ENCODE measurements around the gene ABRACL.

DNA sequence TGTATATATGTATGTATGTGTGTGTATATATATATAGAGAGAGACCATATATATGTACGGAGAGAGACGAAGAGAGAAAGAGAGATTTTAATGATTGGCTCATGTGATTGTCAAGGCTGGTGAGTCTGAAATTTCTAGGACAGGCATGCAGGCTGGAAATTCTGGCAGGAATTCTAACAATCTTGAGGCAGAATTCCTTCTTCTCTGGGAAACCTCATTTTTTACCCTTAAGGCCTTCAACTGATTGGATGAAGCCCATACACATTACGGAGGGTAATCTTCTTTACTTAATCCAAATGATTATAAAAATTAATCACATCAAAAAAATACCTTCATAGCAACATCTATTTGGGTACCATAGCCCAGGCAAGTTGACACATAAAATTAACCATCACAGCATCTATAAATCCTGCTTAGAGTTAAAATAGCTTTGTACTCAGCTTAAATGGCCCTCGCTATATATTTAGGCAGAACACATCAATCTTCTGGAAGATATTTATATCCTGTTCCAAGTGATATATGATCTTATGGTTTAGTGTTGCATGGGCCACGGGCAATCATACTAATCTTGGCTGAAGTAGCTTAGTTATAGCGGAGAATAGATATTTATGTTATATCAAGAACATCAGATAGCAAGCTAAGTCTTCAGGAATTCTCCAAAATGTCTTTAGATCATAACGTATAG, 36.6 kb downstream of the ABRACL start:
- TF ChIP-seq, protein P1, sequence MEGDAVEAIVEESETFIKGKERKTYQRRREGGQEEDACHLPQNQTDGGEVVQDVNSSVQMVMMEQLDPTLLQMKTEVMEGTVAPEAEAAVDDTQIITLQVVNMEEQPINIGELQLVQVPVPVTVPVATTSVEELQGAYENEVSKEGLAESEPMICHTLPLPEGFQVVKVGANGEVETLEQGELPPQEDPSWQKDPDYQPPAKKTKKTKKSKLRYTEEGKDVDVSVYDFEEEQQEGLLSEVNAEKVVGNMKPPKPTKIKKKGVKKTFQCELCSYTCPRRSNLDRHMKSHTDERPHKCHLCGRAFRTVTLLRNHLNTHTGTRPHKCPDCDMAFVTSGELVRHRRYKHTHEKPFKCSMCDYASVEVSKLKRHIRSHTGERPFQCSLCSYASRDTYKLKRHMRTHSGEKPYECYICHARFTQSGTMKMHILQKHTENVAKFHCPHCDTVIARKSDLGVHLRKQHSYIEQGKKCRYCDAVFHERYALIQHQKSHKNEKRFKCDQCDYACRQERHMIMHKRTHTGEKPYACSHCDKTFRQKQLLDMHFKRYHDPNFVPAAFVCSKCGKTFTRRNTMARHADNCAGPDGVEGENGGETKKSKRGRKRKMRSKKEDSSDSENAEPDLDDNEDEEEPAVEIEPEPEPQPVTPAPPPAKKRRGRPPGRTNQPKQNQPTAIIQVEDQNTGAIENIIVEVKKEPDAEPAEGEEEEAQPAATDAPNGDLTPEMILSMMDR (IDR thresholded peaks at IDR 0.05), result no peak
- no peak for TF ChIP-seq POLR2A (IDR thresholded peaks at IDR 0.05)
